ENCODE measurements around the gene ASPG. TPM values are rescaled to one million over a fixed set of nuclear protein-coding genes. Genes with fewer than 3 reads are reported as not detected.
A peak's percentile ranks its signal among the peaks of the same experiment; 100 is the strongest.

The ASPG gene
- total RNA-seq, 1 donor from 2014 or later = 1.2 TPM

GRCh38 chr14:104164512-104164911 is 79.0 kb downstream of the ASPG start:
- peaks cover 8% of the 10 kb centered on the region for H4K20me1 ChIP-seq (ENCODE audit: low read depth)
- TF ChIP-seq EZH2phosphoT487 (IDR thresholded peaks at IDR 0.05) (no peak), CTCF (IDR thresholded peaks at IDR 0.05) (no peak), EZH2 (IDR thresholded peaks at IDR 0.05) (no peak)
- Mint-ChIP-seq H3K36me3 (no peaks in the 10 kb centered on the region), H3K27me3 (ENCODE audit: insufficient read depth, low read depth) (no peaks in the 10 kb centered on the region), H3K4me1 (peaks cover 3% of the 10 kb centered on the region), H3K4me3 (no peak overlapping the region), H3K27ac (no peak overlapping the region), H3K9me3 (no peaks in the 10 kb centered on the region)
- H3K4me3 ChIP-seq = no peak overlapping the region
- DNase-seq (ENCODE audit: low spot score) = no peak
- H3K79me2 ChIP-seq (ENCODE audit: low read depth) = peaks cover 4% of the 10 kb centered on the region
- peaks cover 7% of the 10 kb centered on the region for H3K4me1 ChIP-seq
- peaks cover 3% of the 10 kb centered on the region for H3F3A ChIP-seq (ENCODE audit: low read depth)
- no peak overlapping the region for H3K9ac ChIP-seq
- H2AFZ ChIP-seq (replicated peaks) = no peak overlapping the region
- no peaks in the 10 kb centered on the region for H3K36me3 ChIP-seq
- H3K9me3 ChIP-seq (ENCODE audit: low read depth) = no peaks in the 10 kb centered on the region
- no peak overlapping the region for H3K27ac ChIP-seq
- no peak overlapping the region for H3K4me2 ChIP-seq
- no peaks in the 10 kb centered on the region for H3K27me3 ChIP-seq

MicroRNA genes within 50 kb of the gene (microRNA counts, 767-probe panel; counts per million panel counts)
- microRNA hsa-miR-203 = 460 counts per million, percentile 90 among the panel's probes with 10 or more counts

Small RNA genes lying within 50 kb of the gene (microRNA-seq; reads per million reads assigned to microRNA genes)
- gene MIR203A = not detected
- gene MIR203B = not detected

Small RNA genes lying within 50 kb of the gene (small RNA-seq; reads per million reads assigned to genes)
- 0.20 reads per million for gene MIR203A

Other genes starting within 250 kb of the ASPG start
- gene PPP1R13B, start 238.1 kb upstream of the ASPG start, total RNA-seq (ENCODE audit: low replicate concordance) = 2.4 and 2.5 TPM in 2 replicates
- not detected in 2 replicates for gene TDRD9, start 157.2 kb upstream of the ASPG start, total RNA-seq (ENCODE audit: low replicate concordance)
- gene RD3L, start 143.2 kb upstream of the ASPG start, total RNA-seq (ENCODE audit: low replicate concordance) = not detected in 2 replicates
- gene KIF26A, start 52.9 kb downstream of the ASPG start, total RNA-seq (ENCODE audit: low replicate concordance) = 6.1 and 40.2 TPM in 2 replicates

Data from neural progenitor cell (in vitro differentiated cells).